ENCODE data around the gene IRF1.

The IRF1 gene

GRCh38 chr5:132500931-132501628 is 10.5 kb upstream of the IRF1 start:
- peak; percentile 7 to 67 for DNase-seq

- DNase-seq, result no peak
These were observed 9.8 kb upstream of the IRF1 start for GRCh38 chr5:132500244-132500930.

- no peak for DNase-seq
These were observed 9.1 kb upstream of the IRF1 start for GRCh38 chr5:132499440-132500243.

GRCh38 chr5:132498686-132499271 is 8.2 kb upstream of the IRF1 start:
- DNase-seq, result no peak

GRCh38 chr5:132498152-132498551 is 7.6 kb upstream of the IRF1 start:
- DNase-seq, result no peak

- no peak for DNase-seq
These were observed 7.0 kb upstream of the IRF1 start for GRCh38 chr5:132497488-132497997.

GRCh38 chr5:132496631-132497487 is 6.3 kb upstream of the IRF1 start:
- DNase-seq, result peak; percentile 49 to 59

GRCh38 chr5:132496191-132496630 is 5.6 kb upstream of the IRF1 start:
- DNase-seq, result peak; percentile 84 to 90

- DNase-seq, result peak; percentile 48 to 84
These were observed 5.2 kb upstream of the IRF1 start for GRCh38 chr5:132495667-132496190.

- no peak for DNase-seq
These were observed 3.2 kb upstream of the IRF1 start for GRCh38 chr5:132493821-132494220.

- no peak for DNase-seq
These were observed 2.7 kb upstream of the IRF1 start for GRCh38 chr5:132493241-132493640.

GRCh38 chr5:132492386-132493125 is 2.0 kb upstream of the IRF1 start:
- no peak for DNase-seq

GRCh38 chr5:132491368-132492364 is 1.1 kb upstream of the IRF1 start:
- no peak for DNase-seq

GRCh38 chr5:132489871-132490483 is 596 bp downstream of the IRF1 start:
- peak in 1 of 2 experiments; percentile 47 for DNase-seq

GRCh38 chr5:132489051-132489770 is 1.4 kb downstream of the IRF1 start:
- no peak for DNase-seq

GRCh38 chr5:132488590-132488989 is 2.0 kb downstream of the IRF1 start:
- no peak for DNase-seq

- no peak for DNase-seq
These were observed 2.6 kb downstream of the IRF1 start for GRCh38 chr5:132487841-132488555.

- no peak for DNase-seq
These were observed 3.5 kb downstream of the IRF1 start for GRCh38 chr5:132487095-132487428.

Data from NCI-H526 (cell line).